Right lobe of liver (tissue), 4 donors: ENCODE results near the gene KIF13A.

Experiments
- CTCF ChIP-seq, 4 donors: fragments of 200-600 bp in 3 of 4; fragments of 450-650 bp in 1 of 4; IDR thresholded peaks; one replicate each; pipeline versions ENCODE4 v1.5.1 to v1.8.0; 2016 to 2022; ENCODE audit warnings: antibody characterized with exemption in 4 of 4, mild to moderate bottlenecking in 2 of 4
- POLR2A ChIP-seq: fragments of 450-650 bp; IDR thresholded peaks from one replicate; pipeline ENCODE4 v1.6.1; 2017; ENCODE audit warnings: antibody characterized with exemption, mild to moderate bottlenecking
- donor health status: DM: no; HTN: no; CAD: no.
- donor health status: DM: no; HTN: no; CAD: no.
- donor health status: DM: no; HTN: yes; CAD: no.

- TF ChIP-seq CTCF (IDR thresholded peaks at IDR 0.05): no peak
- no peak for TF ChIP-seq POLR2A
Measured at GRCh38 chr6:17847203-17847760, 140.2 kb downstream of the KIF13A start.
